B cell (primary cell): ENCODE results near the gene ACADS. TPM values are rescaled to one million over a fixed set of nuclear protein-coding genes. Genes with fewer than 3 reads are reported as not detected.

Experiments used
- ATAC-seq: fragments of 200-7000 bp; cut with Tn5 transposase; one replicate; pipeline ENCODE4 v1.10.0; 2021; ENCODE audit warnings: low read depth, mild to moderate bottlenecking, moderate number of reproducible peaks, moderate library complexity
- CTCF ChIA-PET: fragments of 350-600 bp; sonication (Branson Sonifier 250); formaldehyde crosslinking; loops from one replicate; lab custom pipeline; 2021; ENCODE audit warnings: antibody characterized with exemption, inconsistent platforms; lab: Charles Lee
- POLR2A ChIA-PET: fragments of 350-600 bp; sonication (Branson Sonifier 250); formaldehyde crosslinking; loops from one replicate; lab custom pipeline; 2021; ENCODE audit warnings: antibody characterized with exemption; lab: Charles Lee
- DNase-seq: peaks from one replicate; pipeline ENCODE4 v3.0.0; 2013
- H2AFZ ChIP-seq: 2 replicates; pipeline ENCODE4 v1.6.1; 2012; ENCODE audit warnings: mild to moderate bottlenecking, low read depth, low read length; ENCODE audit not compliant: insufficient read depth, poor library complexity, severe bottlenecking
- H3K27ac ChIP-seq, 2 donors: 1 replicate in 1 of 2; 2 replicates in 1 of 2; pipeline ENCODE4 v1.5.1; 2012 to 2013; ENCODE audit warnings: low read length in 2 of 2, mild to moderate bottlenecking in 2 of 2, moderate library complexity in 1 of 2
- H3K27me3 ChIP-seq, 4 experiments: fragments of 200-600 bp in 1 of 4; sonication (generic) in 1 of 4; replicated peaks in 1 of 4; 1 replicate in 2 of 4; 2 replicates in 2 of 4; pipeline versions ENCODE4 v1.6.1 to v1.7.0; 2013 to 2016; ENCODE audit warnings: low read length in 3 of 4, mild to moderate bottlenecking in 2 of 4, mixed read lengths in 1 of 4, moderate library complexity in 1 of 4; ENCODE audit not compliant: insufficient read depth in 4 of 4, control insufficient read depth in 3 of 4; ENCODE audit errors: control extremely low read depth in 1 of 4
- H3K36me3 ChIP-seq, 2 experiments: replicated peaks in 1 of 2; 1 replicate in 1 of 2; 2 replicates in 1 of 2; pipeline versions ENCODE4 v1.6.1 to v1.7.1; 2013; ENCODE audit warnings: low read length in 1 of 2; ENCODE audit not compliant: insufficient read depth in 2 of 2, control insufficient read depth in 1 of 2; ENCODE audit errors: control extremely low read depth in 1 of 2, extremely low read depth in 1 of 2
- H3K4me1 ChIP-seq, 2 donors: fragments of 200-600 bp in 1 of 2; sonication (generic) in 1 of 2; 1 replicate in 1 of 2; 2 replicates in 1 of 2; pipeline versions ENCODE4 v1.5.1 to v1.6.1; 2013 to 2017; ENCODE audit warnings: low read length in 2 of 2; ENCODE audit not compliant: control insufficient read depth in 2 of 2, insufficient read depth in 2 of 2
- H3K4me2 ChIP-seq: replicated peaks from 2 replicates; pipeline ENCODE3; 2012; ENCODE audit warnings: mild to moderate bottlenecking, low read depth, low read length; ENCODE audit not compliant: poor library complexity, severe bottlenecking
- H3K4me3 ChIP-seq, 5 experiments: fragments of 200-600 bp in 1 of 5; sonication (generic) in 1 of 5; 1 replicate in 3 of 5; 2 replicates in 2 of 5; pipeline versions ENCODE4 v1.5.1 to v1.7.0; 2011 to 2016; ENCODE audit warnings: low read length in 4 of 5, mild to moderate bottlenecking in 4 of 5, low read depth in 2 of 5, control low read depth in 1 of 5, moderate library complexity in 1 of 5; ENCODE audit not compliant: insufficient read depth in 1 of 5; ENCODE audit errors: control extremely low read depth in 1 of 5, extremely low read depth in 1 of 5
- H3K79me2 ChIP-seq: fragments of 200-600 bp; sonication (generic); one replicate; pipeline ENCODE4 v1.6.0; 2016; ENCODE audit warnings: low read length; ENCODE audit not compliant: control insufficient read depth, insufficient read depth
- H3K9ac ChIP-seq: fragments of 200-600 bp; sonication (generic); 2 replicates; pipeline ENCODE4 v1.6.1; 2017; ENCODE audit warnings: mild to moderate bottlenecking, low read length, moderate library complexity
- H3K9me3 ChIP-seq, 3 donors: one replicate each; pipeline versions ENCODE4 v1.6.1 to v1.7.1; 2013; ENCODE audit warnings: low read length in 2 of 3; ENCODE audit not compliant: control insufficient read depth in 2 of 3, insufficient read depth in 1 of 3; ENCODE audit errors: control extremely low read depth in 1 of 3
- H4K20me1 ChIP-seq: 2 replicates; pipeline ENCODE4 v1.6.0; 2012; ENCODE audit warnings: mild to moderate bottlenecking, low read length; ENCODE audit not compliant: insufficient read depth, control insufficient read depth, poor library complexity, severe bottlenecking
- H3K27ac Mint-ChIP-seq: one replicate; pipeline ENCODE4 v1.8.0; 2021; ENCODE audit warnings: mixed read lengths
- H3K27me3 Mint-ChIP-seq: one replicate; pipeline ENCODE4 v1.8.0; 2021; ENCODE audit warnings: mixed read lengths
- H3K4me1 Mint-ChIP-seq: one replicate; pipeline ENCODE4 v1.8.0; 2021; ENCODE audit warnings: mixed read lengths
- H3K4me3 Mint-ChIP-seq: one replicate; pipeline ENCODE4 v1.8.0; 2021; ENCODE audit warnings: mixed read lengths
- H3K9me3 Mint-ChIP-seq: one replicate; pipeline ENCODE4 v1.8.0; 2022; ENCODE audit warnings: mixed read lengths; ENCODE audit not compliant: insufficient read depth
- CTCF ChIP-seq: fragments of 200-600 bp; IDR thresholded peaks from one replicate; pipeline ENCODE4 v1.8.0; 2022; ENCODE audit warnings: antibody characterized with exemption, mild to moderate bottlenecking
- EZH2 ChIP-seq: IDR thresholded peaks from 2 replicates; pipeline ENCODE4 v1.6.1; 2012; ENCODE audit warnings: borderline replicate concordance, low read depth, mild to moderate bottlenecking, moderate library complexity, low read length; ENCODE audit not compliant: insufficient read depth, poor library complexity, severe bottlenecking
- WGBS: methylation state at CpG from one replicate; pipeline ENCODE4 v1.1.5; 2013; ENCODE audit warnings: missing lambda C conversion rate; ENCODE audit not compliant: insufficient coverage; 5-methylcytosine and 5-hydroxymethylcytosine counted together
- intact Hi-C: fragments of 100-400 bp; cut with micrococcal nuclease; formaldehyde crosslinking; loops from one replicate; pipeline ENCODE4 v1.10.0; 2022
- polyA plus RNA-seq: library from polyadenylated mRNA; depleted of rRNA; stranded (reverse); fragments of >200 nt; gene quantifications from 2 replicates; pipeline ENCODE4 v1.2.3, GENCODE V29; 2012
- total RNA-seq, 2 donors: library from RNA; stranded (reverse); fragments of 120-200 nt in 1 of 2; gene quantifications; 1 replicate in 1 of 2; 2 replicates in 1 of 2; pipeline versions ENCODE4 v1.2.3 to v1.2.4, GENCODE V29; 2013 to 2022

The ACADS gene
- total and polyA plus RNA-seq, 2 donors (not counting 1 experiment from before 2014, with no cell fraction given) = 6.8 to 10.0 TPM

GRCh38 chr12:120740871-120741270 lies 15.2 kb downstream of the ACADS start:
- H3K27ac ChIP-seq = no peak overlapping the region
- H2AFZ ChIP-seq = no peak overlapping the region
- H3K4me1 ChIP-seq = no peaks in the 10 kb centered on the region
- ChIA-PET POLR2A (no interaction called here), CTCF (no interaction called here)
- H3K9me3 ChIP-seq = no peaks in the 10 kb centered on the region
- H3K9ac ChIP-seq = no peak overlapping the region
- Mint-ChIP-seq H3K27ac (no peak overlapping the region), H3K4me3 (no peak overlapping the region), H3K27me3 (no peaks in the 10 kb centered on the region), H3K9me3 (no peaks in the 10 kb centered on the region), H3K4me1 (no peaks in the 10 kb centered on the region)
- TF ChIP-seq CTCF (no peak), EZH2 (no peak)
- no peaks in the 10 kb centered on the region for H3K79me2 ChIP-seq
- H3K27me3 ChIP-seq = no peaks in the 10 kb centered on the region
- WGBS = 97% methylated on average over 15 of the region's 15 CpGs
- intact Hi-C loops = no loop called here
- no peak overlapping the region for H3K4me2 ChIP-seq
- ATAC-seq (no peak), DNase-seq (no peak)
- peaks cover 0 to 3% of the 10 kb centered on the region in 2 experiments for H3K36me3 ChIP-seq
- H4K20me1 ChIP-seq = no peaks in the 10 kb centered on the region
- H3K4me3 ChIP-seq = no peak overlapping the region

GRCh38 chr12:120741476-120742421 lies 16.1 kb downstream of the ACADS start:
- CTCF ChIA-PET = no interaction called here
- H3K9ac ChIP-seq = no peak overlapping the region
- H3K9me3 ChIP-seq = no peaks in the 10 kb centered on the region
- DNase-seq (no peak), ATAC-seq (no peak)
- WGBS = 94% methylated on average over 33 of the region's 33 CpGs
- Mint-ChIP-seq H3K4me3 (no peak overlapping the region), H3K4me1 (no peaks in the 10 kb centered on the region), H3K27ac (no peak overlapping the region), H3K9me3 (no peaks in the 10 kb centered on the region), H3K27me3 (no peaks in the 10 kb centered on the region)
- H3K4me3 ChIP-seq = no peak overlapping the region
- H3K27ac ChIP-seq = no peak overlapping the region
- no peaks in the 10 kb centered on the region for H4K20me1 ChIP-seq
- no peaks in the 10 kb centered on the region for H3K79me2 ChIP-seq
- H3K36me3 ChIP-seq = peaks cover 0 to 3% of the 10 kb centered on the region in 2 experiments
- intact Hi-C loops = no loop called here
- H3K4me2 ChIP-seq = no peak overlapping the region
- no peak overlapping the region for H2AFZ ChIP-seq
- POLR2A ChIA-PET = no interaction called here
- no peaks in the 10 kb centered on the region for H3K4me1 ChIP-seq
- no peak for TF ChIP-seq EZH2
- no peak for TF ChIP-seq CTCF
- no peaks in the 10 kb centered on the region for H3K27me3 ChIP-seq
